K562 (cell line): ENCODE measurements around the gene ECI1. TPM values are rescaled to one million over a fixed set of nuclear protein-coding genes. Genes with fewer than 3 reads are reported as not detected.

Experiments used
- microRNA counts: library from miRNA; unstranded; fragments of <30 nt; microRNA quantifications from one replicate; lab custom pipeline; 2016
- microRNA-seq: library from miRNA; unstranded; fragments of <30 nt; microRNA quantifications from one replicate; pipeline ENCODE4, GENCODE V29; 2018; ENCODE audit warnings: borderline microRNAs expressed
- polyA plus RNA-seq, 8 experiments: library from polyadenylated mRNA; depleted of rRNA in 4 of 8; stranded (reverse) in 5 of 8; unstranded in 3 of 8; fragments of >200 nt; fragmentation: Nextera tagmentation in 2 of 8; fragmentation: Illumina TruSeq in 1 of 8; extraction: Ambion mirVana in 2 of 8; extraction: Trizol in 1 of 8; gene quantifications; 2 replicates each; pipeline versions ENCODE4 v1.2.1 to v1.2.3, GENCODE V29; 2011 to 2014; ENCODE audit warnings: inconsistent platforms in 1 of 8, missing spikeins in 1 of 8
- small RNA-seq: library from RNA; depleted of rRNA; stranded (forward); fragments of <200 nt; gene quantifications from one replicate; pipeline ENCODE3, GENCODE V24; 2014
- total RNA-seq, 7 experiments: library from RNA; depleted of rRNA in 6 of 7; stranded (reverse); fragments of >200 nt in 6 of 7; fragmentation: Illumina TruSeq in 2 of 7; extraction: Trizol in 2 of 7; gene quantifications; 2 replicates each; pipeline versions ENCODE4 v1.2.1 to v1.2.3, GENCODE V29; 2011 to 2021; ENCODE audit warnings: low replicate concordance in 1 of 7

The ECI1 gene
- total and polyA plus RNA-seq, 9 of the 15 experiments (the other 6 are each of a cell fraction or from before 2014, with no cell fraction given) = 4.7 to 189 (median 54.0) TPM

MicroRNAs encoded within 50 kb of the gene (microRNA counts, 767-probe panel; counts per million panel counts)
- microRNA hsa-miR-940 (lab: Ali Mortazavi, UCI) = not detected

Small RNA genes lying within 50 kb of the gene (microRNA-seq; reads per million reads assigned to microRNA genes)
- gene MIR3677 (7.4 reads per million, percentile 52 among the genes with 10 or more reads in this experiment), gene MIR4717 (not detected)

Small RNA genes lying within 50 kb of the gene (small RNA-seq; reads per million reads assigned to genes)
- gene MIR3677 (0.18 reads per million), gene MIR4717 (not detected)

Other genes starting within 250 kb of the ECI1 start
Only the 7 nearest of the 20 such genes appear.
- 1.5 and 2.6 TPM in 2 replicates for gene CASKIN1, start 55.0 kb downstream of the ECI1 start, total RNA-seq (2014; rRNA removed)
- 0.10 and 0.15 TPM in 2 replicates for gene CASKIN1, start 55.0 kb downstream of the ECI1 start, total RNA-seq (2014; rRNA removed; fragmentation: Illumina TruSeq; extraction: Trizol)
- 0.68 and 1.7 TPM in 2 replicates for gene CASKIN1, start 55.0 kb downstream of the ECI1 start, total RNA-seq (2015; rRNA removed; fragmentation: Illumina TruSeq; extraction: Trizol)
- 4.5 and 7.0 TPM in 2 replicates for gene CASKIN1, start 55.0 kb downstream of the ECI1 start, total RNA-seq (2021)
- 0.84 and 1.9 TPM in 2 replicates for gene CASKIN1, start 55.0 kb downstream of the ECI1 start, polyA plus RNA-seq (2011; rRNA removed)
- gene CASKIN1, start 55.0 kb downstream of the ECI1 start, polyA plus RNA-seq (2014; fragmentation: Illumina TruSeq; extraction: Trizol) = 0.28 and 0.73 TPM in 2 replicates
- gene CASKIN1, start 55.0 kb downstream of the ECI1 start, polyA plus RNA-seq (2014; fragmentation: Nextera tagmentation; extraction: Ambion mirVana) = not detected
- gene CASKIN1, start 55.0 kb downstream of the ECI1 start, polyA plus RNA-seq (2014; rRNA removed) = 3.1 and 3.7 TPM in 2 replicates
- 83.0 and 110 TPM in 2 replicates for gene MLST8, start 46.1 kb downstream of the ECI1 start, total RNA-seq (2014; rRNA removed)
- 2.6 and 4.3 TPM in 2 replicates for gene MLST8, start 46.1 kb downstream of the ECI1 start, total RNA-seq (2014; rRNA removed; fragmentation: Illumina TruSeq; extraction: Trizol)
- gene MLST8, start 46.1 kb downstream of the ECI1 start, total RNA-seq (2015; rRNA removed; fragmentation: Illumina TruSeq; extraction: Trizol) = 15.7 and 16.0 TPM in 2 replicates
- 79.1 and 85.0 TPM in 2 replicates for gene MLST8, start 46.1 kb downstream of the ECI1 start, total RNA-seq (2021)
- 76.1 and 91.6 TPM in 2 replicates for gene MLST8, start 46.1 kb downstream of the ECI1 start, polyA plus RNA-seq (2011; rRNA removed)
- 43.3 and 74.6 TPM in 2 replicates for gene MLST8, start 46.1 kb downstream of the ECI1 start, polyA plus RNA-seq (2014; fragmentation: Illumina TruSeq; extraction: Trizol)
- 1 to 10 TPM; 1.5 to 9.8 TPM for gene MLST8, start 46.1 kb downstream of the ECI1 start, polyA plus RNA-seq (2014; fragmentation: Nextera tagmentation; extraction: Ambion mirVana)
- 116 TPM in 2 replicates for gene MLST8, start 46.1 kb downstream of the ECI1 start, polyA plus RNA-seq (2014; rRNA removed)
- 2.9 and 3.5 TPM in 2 replicates for gene BRICD5, start 40.7 kb downstream of the ECI1 start, total RNA-seq (2014; rRNA removed)
- gene BRICD5, start 40.7 kb downstream of the ECI1 start, total RNA-seq (2014; rRNA removed; fragmentation: Illumina TruSeq; extraction: Trizol) = 0.32 and 0.40 TPM in 2 replicates
- gene BRICD5, start 40.7 kb downstream of the ECI1 start, total RNA-seq (2015; rRNA removed; fragmentation: Illumina TruSeq; extraction: Trizol) = 3.4 and 4.1 TPM in 2 replicates
- gene BRICD5, start 40.7 kb downstream of the ECI1 start, total RNA-seq (2021) = 2.0 and 4.0 TPM in 2 replicates
- gene BRICD5, start 40.7 kb downstream of the ECI1 start, polyA plus RNA-seq (2011; rRNA removed) = 1.8 and 3.2 TPM in 2 replicates
- 0.49 and 3.8 TPM in 2 replicates for gene BRICD5, start 40.7 kb downstream of the ECI1 start, polyA plus RNA-seq (2014; fragmentation: Illumina TruSeq; extraction: Trizol)
- gene BRICD5, start 40.7 kb downstream of the ECI1 start, polyA plus RNA-seq (2014; fragmentation: Nextera tagmentation; extraction: Ambion mirVana) = under 1 TPM in 1 of 2 experiments, not detected in 1; 0.24 TPM
- gene BRICD5, start 40.7 kb downstream of the ECI1 start, polyA plus RNA-seq (2014; rRNA removed) = 5.1 and 15.1 TPM in 2 replicates
- 57.6 and 70.2 TPM in 2 replicates for gene PGP, start 36.7 kb downstream of the ECI1 start, total RNA-seq (2014; rRNA removed)
- gene PGP, start 36.7 kb downstream of the ECI1 start, total RNA-seq (2014; rRNA removed; fragmentation: Illumina TruSeq; extraction: Trizol) = 8.5 and 11.4 TPM in 2 replicates
- 24.1 and 26.5 TPM in 2 replicates for gene PGP, start 36.7 kb downstream of the ECI1 start, total RNA-seq (2015; rRNA removed; fragmentation: Illumina TruSeq; extraction: Trizol)
- gene PGP, start 36.7 kb downstream of the ECI1 start, total RNA-seq (2021) = 44.9 and 49.6 TPM in 2 replicates
- gene PGP, start 36.7 kb downstream of the ECI1 start, polyA plus RNA-seq (2011; rRNA removed) = 19.6 and 27.9 TPM in 2 replicates
- 14.2 and 20.7 TPM in 2 replicates for gene PGP, start 36.7 kb downstream of the ECI1 start, polyA plus RNA-seq (2014; fragmentation: Illumina TruSeq; extraction: Trizol)
- gene PGP, start 36.7 kb downstream of the ECI1 start, polyA plus RNA-seq (2014; fragmentation: Nextera tagmentation; extraction: Ambion mirVana) = 1 to 10 TPM; 1.1 to 3.0 TPM
- 54.0 and 55.6 TPM in 2 replicates for gene PGP, start 36.7 kb downstream of the ECI1 start, polyA plus RNA-seq (2014; rRNA removed)
- 94.9 and 97.1 TPM in 2 replicates for gene E4F1, start 28.0 kb downstream of the ECI1 start, total RNA-seq (2014; rRNA removed)
- 3.7 and 5.5 TPM in 2 replicates for gene E4F1, start 28.0 kb downstream of the ECI1 start, total RNA-seq (2014; rRNA removed; fragmentation: Illumina TruSeq; extraction: Trizol)
- 33.1 and 37.3 TPM in 2 replicates for gene E4F1, start 28.0 kb downstream of the ECI1 start, total RNA-seq (2015; rRNA removed; fragmentation: Illumina TruSeq; extraction: Trizol)
- 53.2 and 63.2 TPM in 2 replicates for gene E4F1, start 28.0 kb downstream of the ECI1 start, total RNA-seq (2021)
- 20.4 and 32.0 TPM in 2 replicates for gene E4F1, start 28.0 kb downstream of the ECI1 start, polyA plus RNA-seq (2011; rRNA removed)
- 5.6 and 23.2 TPM in 2 replicates for gene E4F1, start 28.0 kb downstream of the ECI1 start, polyA plus RNA-seq (2014; fragmentation: Illumina TruSeq; extraction: Trizol)
- gene E4F1, start 28.0 kb downstream of the ECI1 start, polyA plus RNA-seq (2014; fragmentation: Nextera tagmentation; extraction: Ambion mirVana) = under 1 TPM; 0.48 to 0.96 TPM
- gene E4F1, start 28.0 kb downstream of the ECI1 start, polyA plus RNA-seq (2014; rRNA removed) = 58.7 and 62.7 TPM in 2 replicates
- 2.2 and 2.6 TPM in 2 replicates for gene DNASE1L2, start 15.1 kb downstream of the ECI1 start, total RNA-seq (2014; rRNA removed)
- 0.11 TPM in 1 of 2 replicates, not detected in the other for gene DNASE1L2, start 15.1 kb downstream of the ECI1 start, total RNA-seq (2014; rRNA removed; fragmentation: Illumina TruSeq; extraction: Trizol)
- 1.9 and 2.1 TPM in 2 replicates for gene DNASE1L2, start 15.1 kb downstream of the ECI1 start, total RNA-seq (2015; rRNA removed; fragmentation: Illumina TruSeq; extraction: Trizol)
- 2.7 and 4.1 TPM in 2 replicates for gene DNASE1L2, start 15.1 kb downstream of the ECI1 start, total RNA-seq (2021)
- gene DNASE1L2, start 15.1 kb downstream of the ECI1 start, polyA plus RNA-seq (2011; rRNA removed) = 1.6 and 4.6 TPM in 2 replicates
- gene DNASE1L2, start 15.1 kb downstream of the ECI1 start, polyA plus RNA-seq (2014; fragmentation: Illumina TruSeq; extraction: Trizol) = 0.25 and 0.83 TPM in 2 replicates
- gene DNASE1L2, start 15.1 kb downstream of the ECI1 start, polyA plus RNA-seq (2014; fragmentation: Nextera tagmentation; extraction: Ambion mirVana) = under 1 TPM in 1 of 2 experiments, not detected in 1; 0.08 TPM
- 2.5 and 3.1 TPM in 2 replicates for gene DNASE1L2, start 15.1 kb downstream of the ECI1 start, polyA plus RNA-seq (2014; rRNA removed)
- gene RNPS1, start 16.5 kb upstream of the ECI1 start, total RNA-seq (2014; rRNA removed) = 252 and 305 TPM in 2 replicates
- gene RNPS1, start 16.5 kb upstream of the ECI1 start, total RNA-seq (2014; rRNA removed; fragmentation: Illumina TruSeq; extraction: Trizol) = 122 and 138 TPM in 2 replicates
- gene RNPS1, start 16.5 kb upstream of the ECI1 start, total RNA-seq (2015; rRNA removed; fragmentation: Illumina TruSeq; extraction: Trizol) = 188 and 196 TPM in 2 replicates
- gene RNPS1, start 16.5 kb upstream of the ECI1 start, total RNA-seq (2021) = 338 and 343 TPM in 2 replicates
- 202 and 211 TPM in 2 replicates for gene RNPS1, start 16.5 kb upstream of the ECI1 start, polyA plus RNA-seq (2011; rRNA removed)
- 307 and 351 TPM in 2 replicates for gene RNPS1, start 16.5 kb upstream of the ECI1 start, polyA plus RNA-seq (2014; fragmentation: Illumina TruSeq; extraction: Trizol)
- gene RNPS1, start 16.5 kb upstream of the ECI1 start, polyA plus RNA-seq (2014; fragmentation: Nextera tagmentation; extraction: Ambion mirVana) = 10 to 100 TPM; 44.9 to 50.6 TPM
- 286 and 343 TPM in 2 replicates for gene RNPS1, start 16.5 kb upstream of the ECI1 start, polyA plus RNA-seq (2014; rRNA removed)